ENCODE results near the gene RABGAP1L. TPM values are rescaled to one million over a fixed set of nuclear protein-coding genes. Genes with fewer than 3 reads are reported as not detected.
A peak's percentile ranks its signal among the peaks of the same experiment; 100 is the strongest.

The RABGAP1L gene
- total RNA-seq, 1 donor from 2014 or later, result 48.5 TPM

DNA sequence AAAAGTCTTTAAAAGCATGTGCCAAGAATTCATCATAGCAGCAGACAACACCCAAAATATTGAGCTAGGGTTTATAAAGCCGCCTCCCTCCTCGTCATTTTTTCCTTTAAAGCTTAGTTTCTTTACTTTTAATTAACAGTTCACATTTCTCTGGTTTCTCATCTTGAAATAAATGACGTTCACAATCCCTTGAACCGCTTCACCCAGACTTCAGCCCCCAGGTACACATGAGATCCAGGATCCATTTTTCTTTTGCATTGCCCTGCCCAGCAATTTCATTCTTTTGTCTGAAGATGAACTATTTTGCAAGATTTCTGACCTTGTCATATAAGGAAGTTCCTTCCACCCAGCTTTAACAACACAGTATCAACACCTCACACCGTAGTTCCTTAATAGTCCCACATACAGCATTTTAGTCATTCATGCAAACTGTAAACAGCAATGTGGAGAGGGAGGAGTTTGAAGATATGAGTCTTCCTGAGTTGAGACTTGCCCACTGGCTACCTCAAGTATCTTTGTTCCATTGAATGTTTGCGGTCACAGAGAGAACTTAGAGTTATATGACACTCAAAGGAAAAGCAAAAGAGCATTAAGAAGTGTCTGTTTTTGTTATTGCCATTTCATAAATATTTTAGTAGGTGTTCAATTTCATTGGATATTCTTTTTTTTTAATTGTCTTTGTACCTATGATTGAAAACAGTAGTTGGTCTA is 805.1 kb downstream of the RABGAP1L start:
- peaks cover 53% of the 10 kb centered on the region for H3K4me1 Mint-ChIP-seq
- TF ChIP-seq CTCF (IDR thresholded peaks at IDR 0.05; ENCODE audit: unreplicated experiment), result no peak
- peak overlapping the region; percentile 77 for H3K27ac Mint-ChIP-seq
- H3K36me3 Mint-ChIP-seq, result no peaks in the 10 kb centered on the region
- DNase-seq (ENCODE audit: low spot score in 2 of 2, unreplicated experiment in 2 of 2), result no peak
- no peak overlapping the region for H3K4me3 Mint-ChIP-seq
- H3K9me3 Mint-ChIP-seq, result no peaks in the 10 kb centered on the region
- no peaks in the 10 kb centered on the region for H3K27me3 Mint-ChIP-seq (ENCODE audit: low read depth)

- Mint-ChIP-seq H3K36me3 (peaks cover 2% of the 10 kb centered on the region), H3K27me3 (ENCODE audit: low read depth) (no peaks in the 10 kb centered on the region), H3K27ac (peak overlapping the region; percentile 77), H3K4me3 (no peak overlapping the region), H3K9me3 (no peaks in the 10 kb centered on the region), H3K4me1 (peaks cover 54% of the 10 kb centered on the region)
- DNase-seq (ENCODE audit: low spot score in 2 of 2, unreplicated experiment in 2 of 2), result no peak
- TF ChIP-seq CTCF (IDR thresholded peaks at IDR 0.05; ENCODE audit: unreplicated experiment), result no peak
These were observed 805.6 kb downstream of the RABGAP1L start for GRCh38 chr1:174964972-174965361.

DNA sequence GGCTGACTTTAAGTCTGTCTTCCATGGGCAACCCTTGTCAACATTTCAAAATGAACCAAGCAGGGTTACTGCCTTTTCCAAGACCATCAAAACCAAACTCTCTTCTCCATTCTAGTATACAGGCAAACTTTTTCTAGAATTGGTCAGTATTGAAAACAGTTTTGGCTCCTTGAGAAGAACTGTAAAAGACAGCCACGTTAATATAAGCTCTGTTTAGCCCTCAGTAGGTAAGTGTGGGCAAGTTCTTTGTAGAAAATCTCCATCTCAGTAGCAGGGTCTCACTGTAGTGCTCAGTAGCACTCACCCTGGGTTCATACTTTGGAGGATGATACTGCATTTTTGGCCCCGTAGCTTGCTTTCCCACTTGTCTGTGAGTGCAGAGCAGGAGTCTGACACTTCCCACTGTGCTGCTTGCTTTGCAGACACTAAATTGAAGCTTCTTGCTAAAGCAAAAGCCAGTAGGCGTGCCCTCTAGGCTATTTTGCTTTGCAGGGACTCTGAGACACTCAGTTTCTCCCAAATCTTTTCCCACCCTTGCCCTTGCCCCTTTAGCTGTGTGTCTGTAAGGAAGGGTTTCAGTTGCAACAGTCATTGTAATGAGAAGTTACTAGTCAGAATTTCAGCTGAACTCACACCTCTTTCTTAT is 806.2 kb downstream of the RABGAP1L start:
- no peaks in the 10 kb centered on the region for H3K9me3 Mint-ChIP-seq
- no peak for DNase-seq (ENCODE audit: low spot score in 2 of 2, unreplicated experiment in 2 of 2)

DNA sequence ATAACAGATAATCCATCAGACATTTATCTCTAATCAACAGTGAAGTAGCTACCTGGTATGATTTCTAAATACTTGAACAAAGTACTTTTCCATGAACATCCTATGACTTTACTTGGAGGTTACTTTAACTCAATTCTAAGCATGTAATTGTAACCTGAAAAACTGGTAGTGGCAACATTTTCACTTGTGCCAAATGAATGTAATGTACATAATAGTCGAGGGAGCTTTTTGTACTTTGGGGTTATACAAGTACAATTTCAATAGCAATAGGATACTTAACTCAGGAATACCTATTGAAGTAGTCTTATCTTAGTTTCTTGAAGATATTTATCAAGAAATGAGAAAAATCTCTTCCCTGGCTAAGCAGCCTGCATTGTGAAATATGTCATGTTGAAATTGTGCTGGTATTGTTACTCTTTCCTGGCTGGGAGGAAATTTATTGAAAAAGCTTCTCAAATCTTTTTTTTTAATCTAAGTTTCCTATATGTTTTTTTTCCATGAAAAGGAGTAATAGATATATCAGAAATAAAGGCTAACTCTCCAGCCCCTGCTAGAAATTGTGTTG is 806.8 kb downstream of the RABGAP1L start:
- Mint-ChIP-seq H3K9me3 (no peaks in the 10 kb centered on the region), H3K4me1 (peaks cover 54% of the 10 kb centered on the region), H3K36me3 (peaks cover 3% of the 10 kb centered on the region), H3K27me3 (ENCODE audit: low read depth) (no peaks in the 10 kb centered on the region), H3K27ac (peak overlapping the region; percentile 77), H3K4me3 (peak overlapping the region; percentile 9)
- TF ChIP-seq CTCF (IDR thresholded peaks at IDR 0.05; ENCODE audit: unreplicated experiment), result no peak
- no peak for DNase-seq (ENCODE audit: low spot score in 2 of 2, unreplicated experiment in 2 of 2)

More for the DNA sequence above, 806.2 kb downstream of the RABGAP1L start:
- peaks cover 3% of the 10 kb centered on the region for H3K36me3 Mint-ChIP-seq
- no peak for TF ChIP-seq CTCF (IDR thresholded peaks at IDR 0.05; ENCODE audit: unreplicated experiment)
- H3K27ac Mint-ChIP-seq, result peak overlapping the region; percentile 77
- H3K4me3 Mint-ChIP-seq, result no peak overlapping the region
- peaks cover 54% of the 10 kb centered on the region for H3K4me1 Mint-ChIP-seq
- no peaks in the 10 kb centered on the region for H3K27me3 Mint-ChIP-seq (ENCODE audit: low read depth)

DNA sequence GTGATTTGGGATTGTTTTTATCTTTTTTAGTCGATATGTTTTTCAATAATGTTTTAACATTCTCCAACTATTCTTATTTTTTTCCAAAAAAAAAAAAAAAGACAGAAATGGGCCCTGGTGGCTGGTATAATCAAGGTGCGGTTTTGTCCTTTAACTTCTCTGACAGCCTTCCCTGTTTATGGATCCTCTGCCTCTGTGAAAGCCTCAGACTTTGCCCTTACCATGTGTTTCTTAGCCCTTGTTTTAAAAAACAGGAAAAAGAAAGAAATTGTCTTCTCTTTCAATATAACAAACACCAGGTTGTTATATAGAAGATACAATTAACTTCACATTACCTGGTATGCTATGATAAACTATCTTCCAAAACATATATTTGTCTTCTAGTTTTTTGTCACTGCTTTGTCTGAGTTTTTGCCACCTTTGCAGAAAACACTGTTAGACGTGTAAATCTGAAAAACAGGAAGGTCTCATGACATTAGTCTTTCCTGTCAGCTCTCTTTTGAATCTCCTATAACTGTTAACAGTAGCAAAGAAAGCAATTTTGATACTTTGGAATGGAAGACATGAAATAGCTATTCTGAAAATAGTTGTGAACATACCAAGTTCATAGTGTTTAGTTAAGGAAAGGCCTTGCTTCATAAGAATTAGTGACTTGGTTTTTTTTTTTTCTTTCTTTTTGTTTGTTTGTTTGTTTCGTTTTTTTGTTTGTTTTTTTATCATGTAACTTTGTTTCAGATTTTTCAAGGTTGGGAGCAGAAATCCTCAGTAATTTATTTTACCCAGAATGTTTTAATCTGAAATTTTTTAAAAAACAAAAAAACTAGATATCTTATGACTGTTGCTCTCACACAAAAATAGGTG is 808.8 kb downstream of the RABGAP1L start:
- Mint-ChIP-seq H3K27me3 (ENCODE audit: low read depth) (no peaks in the 10 kb centered on the region), H3K27ac (peak overlapping the region; percentile 81), H3K4me3 (no peak overlapping the region), H3K9me3 (no peaks in the 10 kb centered on the region), H3K4me1 (peaks cover 66% of the 10 kb centered on the region), H3K36me3 (peaks cover 3% of the 10 kb centered on the region)
- no peak for DNase-seq (ENCODE audit: low spot score in 2 of 2, unreplicated experiment in 2 of 2)
- TF ChIP-seq CTCF (IDR thresholded peaks at IDR 0.05; ENCODE audit: unreplicated experiment), result no peak
